GM23248 (cell line): ENCODE results near the gene C1orf167.

ENCODE experiments used
- EZH2 ChIP-seq: fragments of 200-600 bp; sonication (generic); IDR thresholded peaks from 2 replicates; pipeline ENCODE4 v1.6.1; 2018; ENCODE audit warnings: antibody characterized with exemption, mild to moderate bottlenecking; ENCODE audit not compliant: insufficient read depth, poor library complexity, severe bottlenecking
- EZH2phosphoT487 ChIP-seq: fragments of 200-600 bp; sonication (generic); IDR thresholded peaks from 2 replicates; pipeline ENCODE4 v1.6.1; 2018; ENCODE audit warnings: antibody characterized with exemption, moderate library complexity, mild to moderate bottlenecking, low read depth; ENCODE audit not compliant: insufficient read depth

DNA sequence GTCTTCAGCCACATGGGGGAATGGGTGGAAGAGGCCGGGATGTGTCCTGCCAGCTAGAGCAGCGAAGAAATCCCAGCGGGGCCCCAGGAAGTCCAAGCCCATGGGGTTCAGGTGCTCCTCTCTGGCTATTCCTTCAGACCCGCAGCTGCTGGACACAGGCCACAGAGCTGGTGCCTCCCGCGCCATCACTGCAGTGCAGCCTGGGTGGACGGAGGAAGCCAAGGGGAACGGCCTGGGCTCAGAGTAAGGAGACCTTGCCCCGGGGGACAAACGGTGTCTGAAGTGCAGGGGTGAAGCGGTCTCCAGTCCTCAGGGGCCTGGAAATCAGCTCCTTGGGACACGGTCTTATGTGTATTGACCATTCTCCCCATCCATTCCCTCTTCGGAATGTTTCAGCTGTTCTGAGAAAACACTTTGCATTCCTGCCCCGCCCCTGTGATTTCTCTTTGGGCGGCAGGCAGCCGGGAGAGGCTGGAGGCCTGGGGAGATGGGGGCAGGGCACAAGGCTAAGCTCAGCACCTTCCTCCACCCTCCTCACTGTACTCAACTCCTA lies 25.3 kb downstream of the C1orf167 start:
- TF ChIP-seq EZH2 (no peak), EZH2phosphoT487 (no peak)
